ENCODE data around the gene SLU7. TPM values are rescaled to one million over a fixed set of nuclear protein-coding genes. Genes with fewer than 3 reads are reported as not detected.

The SLU7 gene
- total RNA-seq, 1 donor from 2014 or later = 35.8 TPM

DNA sequence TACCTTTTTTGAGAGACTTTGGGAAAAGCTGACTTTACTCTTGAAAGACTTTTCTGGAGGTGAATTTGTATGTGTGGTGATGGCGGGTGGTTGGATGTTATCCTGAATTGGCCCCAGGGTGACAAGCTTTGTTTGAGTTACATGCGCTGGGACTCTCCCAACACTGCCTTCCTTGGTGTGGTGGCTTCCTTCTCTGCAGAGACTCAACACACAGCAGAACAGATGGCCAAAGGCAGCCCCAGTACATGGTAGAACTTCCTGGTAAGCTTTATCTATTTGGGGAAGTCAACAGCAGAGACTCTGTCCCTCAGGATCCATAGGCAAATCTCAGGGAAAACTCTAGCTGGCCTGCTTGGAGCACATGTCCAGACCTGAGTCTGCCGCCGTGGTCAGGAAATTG lies 66.6 kb downstream of the SLU7 start:
- TF ChIP-seq, protein P1, sequence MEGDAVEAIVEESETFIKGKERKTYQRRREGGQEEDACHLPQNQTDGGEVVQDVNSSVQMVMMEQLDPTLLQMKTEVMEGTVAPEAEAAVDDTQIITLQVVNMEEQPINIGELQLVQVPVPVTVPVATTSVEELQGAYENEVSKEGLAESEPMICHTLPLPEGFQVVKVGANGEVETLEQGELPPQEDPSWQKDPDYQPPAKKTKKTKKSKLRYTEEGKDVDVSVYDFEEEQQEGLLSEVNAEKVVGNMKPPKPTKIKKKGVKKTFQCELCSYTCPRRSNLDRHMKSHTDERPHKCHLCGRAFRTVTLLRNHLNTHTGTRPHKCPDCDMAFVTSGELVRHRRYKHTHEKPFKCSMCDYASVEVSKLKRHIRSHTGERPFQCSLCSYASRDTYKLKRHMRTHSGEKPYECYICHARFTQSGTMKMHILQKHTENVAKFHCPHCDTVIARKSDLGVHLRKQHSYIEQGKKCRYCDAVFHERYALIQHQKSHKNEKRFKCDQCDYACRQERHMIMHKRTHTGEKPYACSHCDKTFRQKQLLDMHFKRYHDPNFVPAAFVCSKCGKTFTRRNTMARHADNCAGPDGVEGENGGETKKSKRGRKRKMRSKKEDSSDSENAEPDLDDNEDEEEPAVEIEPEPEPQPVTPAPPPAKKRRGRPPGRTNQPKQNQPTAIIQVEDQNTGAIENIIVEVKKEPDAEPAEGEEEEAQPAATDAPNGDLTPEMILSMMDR (IDR thresholded peaks at IDR 0.05; ENCODE audit: unreplicated experiment) = no peak
- Mint-ChIP-seq H3K36me3 (no peaks in the 10 kb centered on the region), H3K27ac (no peak overlapping the region), H3K27me3 (ENCODE audit: low read depth) (no peaks in the 10 kb centered on the region), H3K9me3 (no peaks in the 10 kb centered on the region), H3K4me3 (no peak overlapping the region), H3K4me1 (peaks cover 2% of the 10 kb centered on the region)
- DNase-seq (ENCODE audit: low spot score in 2 of 2, unreplicated experiment in 2 of 2) = no peak

Other genes starting within 250 kb of the SLU7 start
- gene FABP6, start 189.6 kb downstream of the SLU7 start, total RNA-seq = not detected in 3 replicates
- 8.2 to 9.7 TPM (median 8.9 TPM) in 3 replicates for gene CCNJL, start 106.5 kb downstream of the SLU7 start, total RNA-seq
- 1.3 to 1.8 TPM (median 1.4 TPM) in 3 replicates for gene C1QTNF2, start 48.5 kb downstream of the SLU7 start, total RNA-seq
- gene FAM200C, start 19.0 kb downstream of the SLU7 start, total RNA-seq = 5.8 to 6.6 TPM (median 6.0 TPM) in 3 replicates
- 42.6 to 43.3 TPM (median 42.7 TPM) in 3 replicates for gene PTTG1, start 2.8 kb upstream of the SLU7 start, total RNA-seq

Measured in mesothelial cell of epicardium (in vitro differentiated cells).